Ascending aorta (tissue), 2 donors: Measurements from ENCODE around the gene SERPINA10. TPM values are rescaled to one million over a fixed set of nuclear protein-coding genes. Genes with fewer than 3 reads are reported as not detected.

Source experiments
- DNase-seq, 2 donors: peaks; one replicate each; pipeline ENCODE4 v3.0.0-alpha.2; 2019; ENCODE audit warnings: low spot score in 2 of 2
- H3K27ac ChIP-seq, 2 donors: fragments of 200-600 bp; sonication (generic); one replicate each; pipeline ENCODE4 v1.5.1; 2016 to 2017; ENCODE audit warnings: mild to moderate bottlenecking in 1 of 2
- H3K27me3 ChIP-seq: fragments of 200-600 bp; sonication (generic); one replicate; pipeline ENCODE4 v1.5.1; 2017
- H3K36me3 ChIP-seq, 2 donors: fragments of 200-600 bp; sonication (generic); one replicate each; pipeline ENCODE4 v1.5.1; 2016
- H3K4me1 ChIP-seq, 2 donors: fragments of 200-600 bp; sonication (generic); one replicate each; pipeline ENCODE4 v1.5.1; 2016 to 2017; ENCODE audit warnings: mild to moderate bottlenecking in 1 of 2
- H3K4me3 ChIP-seq, 2 donors: fragments of 200-600 bp; sonication (generic); one replicate each; pipeline ENCODE4 v1.5.1; 2016 to 2017; ENCODE audit warnings: mild to moderate bottlenecking in 1 of 2
- H3K9me3 ChIP-seq, 2 donors: fragments of 200-600 bp; sonication (generic); one replicate each; pipeline ENCODE4 v1.5.1; 2016
- intact Hi-C: fragments of 100-400 bp; cut with DNase I; formaldehyde crosslinking; loops from one replicate; pipeline ENCODE4 v1.15.1; 2023
- total RNA-seq: library from RNA; depleted of rRNA; stranded (reverse); fragments of >200 nt; gene quantifications from one replicate; pipeline ENCODE4 v1.1.0, GENCODE V29; 2016
- TF ChIP-seq, protein P1 (sequence below), 3 experiments: fragments of 200-600 bp in 2 of 3; fragments of 450-650 bp in 1 of 3; sonication (generic) in 2 of 3; IDR thresholded peaks; one replicate each; pipeline ENCODE4 v1.5.1; 2016 to 2019; ENCODE audit warnings: antibody characterized with exemption in 3 of 3, mild to moderate bottlenecking in 1 of 3, moderate library complexity in 1 of 3

SERPINA10 gene
- total RNA-seq, 1 donor from 2014 or later = not detected

- TF ChIP-seq, protein P1, sequence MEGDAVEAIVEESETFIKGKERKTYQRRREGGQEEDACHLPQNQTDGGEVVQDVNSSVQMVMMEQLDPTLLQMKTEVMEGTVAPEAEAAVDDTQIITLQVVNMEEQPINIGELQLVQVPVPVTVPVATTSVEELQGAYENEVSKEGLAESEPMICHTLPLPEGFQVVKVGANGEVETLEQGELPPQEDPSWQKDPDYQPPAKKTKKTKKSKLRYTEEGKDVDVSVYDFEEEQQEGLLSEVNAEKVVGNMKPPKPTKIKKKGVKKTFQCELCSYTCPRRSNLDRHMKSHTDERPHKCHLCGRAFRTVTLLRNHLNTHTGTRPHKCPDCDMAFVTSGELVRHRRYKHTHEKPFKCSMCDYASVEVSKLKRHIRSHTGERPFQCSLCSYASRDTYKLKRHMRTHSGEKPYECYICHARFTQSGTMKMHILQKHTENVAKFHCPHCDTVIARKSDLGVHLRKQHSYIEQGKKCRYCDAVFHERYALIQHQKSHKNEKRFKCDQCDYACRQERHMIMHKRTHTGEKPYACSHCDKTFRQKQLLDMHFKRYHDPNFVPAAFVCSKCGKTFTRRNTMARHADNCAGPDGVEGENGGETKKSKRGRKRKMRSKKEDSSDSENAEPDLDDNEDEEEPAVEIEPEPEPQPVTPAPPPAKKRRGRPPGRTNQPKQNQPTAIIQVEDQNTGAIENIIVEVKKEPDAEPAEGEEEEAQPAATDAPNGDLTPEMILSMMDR (IDR thresholded peaks at IDR 0.05) = no peak
- DNase-seq = no peak
- no peaks in the 10 kb centered on the region for H3K36me3 ChIP-seq
- H3K27me3 ChIP-seq = no peaks in the 10 kb centered on the region
- no peak overlapping the region for H3K27ac ChIP-seq
- intact Hi-C loops = no loop called here
- H3K9me3 ChIP-seq = no peaks in the 10 kb centered on the region
- no peaks in the 10 kb centered on the region for H3K4me1 ChIP-seq
- no peak overlapping the region for H3K4me3 ChIP-seq
These were observed 27.2 kb upstream of the SERPINA10 start for GRCh38 chr14:94320243-94320642.

GRCh38 chr14:94317259-94317658 lies 24.2 kb upstream of the SERPINA10 start:
- TF ChIP-seq, protein P1 (IDR thresholded peaks at IDR 0.05) = no peak
- no peaks in the 10 kb centered on the region for H3K36me3 ChIP-seq
- DNase-seq = no peak
- H3K9me3 ChIP-seq = no peaks in the 10 kb centered on the region
- H3K4me3 ChIP-seq = no peak overlapping the region
- H3K27me3 ChIP-seq = no peaks in the 10 kb centered on the region
- no peak overlapping the region for H3K27ac ChIP-seq
- no peaks in the 10 kb centered on the region for H3K4me1 ChIP-seq
- intact Hi-C loops = no loop called here

GRCh38 chr14:94316692-94317091 lies 23.6 kb upstream of the SERPINA10 start:
- Histone ChIP-seq H3K36me3 (no peaks in the 10 kb centered on the region), H3K4me3 (no peak overlapping the region), H3K27me3 (no peaks in the 10 kb centered on the region), H3K4me1 (no peaks in the 10 kb centered on the region), H3K9me3 (no peaks in the 10 kb centered on the region), H3K27ac (no peak overlapping the region)
- intact Hi-C loops = no loop called here
- TF ChIP-seq, protein P1 (IDR thresholded peaks at IDR 0.05) = no peak
- DNase-seq = no peak

DNA sequence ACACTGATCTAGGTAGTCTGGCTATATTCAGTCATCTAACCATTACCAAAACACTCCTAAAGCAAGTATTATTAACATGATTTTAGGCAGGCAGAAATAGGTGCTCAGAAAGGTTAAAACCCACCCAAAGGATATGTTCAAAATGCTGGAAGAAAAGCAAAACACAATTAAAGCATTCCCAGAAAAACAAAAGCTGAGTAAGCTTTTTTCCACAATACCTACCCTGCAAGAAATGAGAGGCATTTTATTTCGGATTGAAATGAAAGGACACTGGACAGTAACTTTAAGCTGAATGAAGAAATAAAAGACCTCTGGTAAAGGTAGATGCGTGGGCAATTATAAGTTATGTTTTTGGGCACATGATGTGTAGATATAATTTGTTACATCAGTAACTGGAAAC lies 21.8 kb upstream of the SERPINA10 start:
- Histone ChIP-seq H3K27ac (no peak overlapping the region), H3K9me3 (no peaks in the 10 kb centered on the region), H3K27me3 (no peaks in the 10 kb centered on the region), H3K36me3 (no peaks in the 10 kb centered on the region), H3K4me3 (no peak overlapping the region), H3K4me1 (no peaks in the 10 kb centered on the region)
- intact Hi-C loops = no loop called here
- TF ChIP-seq, protein P1 (IDR thresholded peaks at IDR 0.05) = no peak
- no peak for DNase-seq

GRCh38 chr14:94313991-94314655 lies 21.1 kb upstream of the SERPINA10 start:
- intact Hi-C loops = no loop called here
- Histone ChIP-seq H3K9me3 (no peaks in the 10 kb centered on the region), H3K27ac (no peak overlapping the region), H3K4me1 (no peaks in the 10 kb centered on the region), H3K4me3 (no peak overlapping the region), H3K36me3 (no peaks in the 10 kb centered on the region), H3K27me3 (no peaks in the 10 kb centered on the region)
- TF ChIP-seq, protein P1 (IDR thresholded peaks at IDR 0.05) = no peak
- no peak for DNase-seq
